Measurements from ENCODE around the gene TXNDC8.

DNA sequence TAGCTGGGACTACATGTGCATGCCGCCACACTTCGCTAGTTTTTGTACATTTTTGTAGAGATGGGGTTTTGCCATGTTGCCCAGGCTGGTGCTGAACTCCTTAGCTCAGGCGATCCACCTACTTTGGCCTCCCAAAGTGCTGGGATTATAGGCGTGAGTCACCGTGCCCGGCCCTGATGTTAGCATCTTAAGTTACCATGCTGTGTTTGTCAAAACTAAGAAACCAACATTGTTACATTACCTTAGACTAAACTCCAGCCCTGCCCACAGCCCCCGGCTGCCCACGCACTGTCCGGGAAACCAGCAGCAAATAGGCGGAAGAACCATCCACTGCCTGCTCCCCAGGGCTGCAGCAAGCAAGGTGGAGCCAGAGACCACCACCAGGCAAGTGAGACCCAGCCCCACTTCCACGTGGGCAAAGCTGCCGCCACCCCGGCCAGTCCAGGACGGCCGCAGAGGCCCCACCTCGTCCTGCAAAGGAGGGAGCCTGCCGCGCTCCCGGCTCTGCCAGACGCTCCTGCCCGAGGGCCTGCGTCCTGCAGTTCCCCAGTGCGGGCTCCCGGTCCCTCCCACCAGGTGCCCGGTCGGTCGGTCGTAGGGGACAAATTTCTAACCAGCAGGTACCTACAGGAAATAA is 45.6 kb downstream of the TXNDC8 start:
- no peak for TF ChIP-seq CTCF (IDR thresholded peaks at IDR 0.05)
- TF ChIP-seq ZNF423 (CRISPR knock-in tag; IDR thresholded peaks at IDR 0.05), result no peak
- TF ChIP-seq FOXJ3 (CRISPR knock-in tag; IDR thresholded peaks at IDR 0.05; ENCODE audit: borderline replicate concordance), result no peak
- TF ChIP-seq NFYB (CRISPR knock-in tag; conservative IDR thresholded peaks at IDR 0.05; ENCODE audit: low read depth), result no peak
- no peak for TF ChIP-seq NR2C2 (CRISPR knock-in tag; IDR thresholded peaks at IDR 0.05)
- no peak for TF ChIP-seq JUN (CRISPR knock-in tag; IDR thresholded peaks at IDR 0.05)
- TF ChIP-seq TEAD4 (CRISPR knock-in tag; IDR thresholded peaks at IDR 0.05), result no peak
- TF ChIP-seq, protein P1, sequence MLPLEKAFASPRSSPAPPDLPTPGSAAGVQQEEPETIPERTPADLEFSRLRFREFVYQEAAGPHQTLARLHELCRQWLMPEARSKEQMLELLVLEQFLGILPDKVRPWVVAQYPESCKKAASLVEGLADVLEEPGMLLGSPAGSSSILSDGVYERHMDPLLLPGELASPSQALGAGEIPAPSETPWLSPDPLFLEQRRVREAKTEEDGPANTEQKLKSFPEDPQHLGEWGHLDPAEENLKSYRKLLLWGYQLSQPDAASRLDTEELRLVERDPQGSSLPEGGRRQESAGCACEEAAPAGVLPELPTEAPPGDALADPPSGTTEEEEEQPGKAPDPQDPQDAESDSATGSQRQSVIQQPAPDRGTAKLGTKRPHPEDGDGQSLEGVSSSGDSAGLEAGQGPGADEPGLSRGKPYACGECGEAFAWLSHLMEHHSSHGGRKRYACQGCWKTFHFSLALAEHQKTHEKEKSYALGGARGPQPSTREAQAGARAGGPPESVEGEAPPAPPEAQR (CRISPR knock-in tag; IDR thresholded peaks at IDR 0.05), result no peak
- TF ChIP-seq, protein P2, sequence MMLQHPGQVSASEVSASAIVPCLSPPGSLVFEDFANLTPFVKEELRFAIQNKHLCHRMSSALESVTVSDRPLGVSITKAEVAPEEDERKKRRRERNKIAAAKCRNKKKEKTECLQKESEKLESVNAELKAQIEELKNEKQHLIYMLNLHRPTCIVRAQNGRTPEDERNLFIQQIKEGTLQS (CRISPR knock-in tag; conservative IDR thresholded peaks at IDR 0.05), result no peak
- TF ChIP-seq, protein P3, sequence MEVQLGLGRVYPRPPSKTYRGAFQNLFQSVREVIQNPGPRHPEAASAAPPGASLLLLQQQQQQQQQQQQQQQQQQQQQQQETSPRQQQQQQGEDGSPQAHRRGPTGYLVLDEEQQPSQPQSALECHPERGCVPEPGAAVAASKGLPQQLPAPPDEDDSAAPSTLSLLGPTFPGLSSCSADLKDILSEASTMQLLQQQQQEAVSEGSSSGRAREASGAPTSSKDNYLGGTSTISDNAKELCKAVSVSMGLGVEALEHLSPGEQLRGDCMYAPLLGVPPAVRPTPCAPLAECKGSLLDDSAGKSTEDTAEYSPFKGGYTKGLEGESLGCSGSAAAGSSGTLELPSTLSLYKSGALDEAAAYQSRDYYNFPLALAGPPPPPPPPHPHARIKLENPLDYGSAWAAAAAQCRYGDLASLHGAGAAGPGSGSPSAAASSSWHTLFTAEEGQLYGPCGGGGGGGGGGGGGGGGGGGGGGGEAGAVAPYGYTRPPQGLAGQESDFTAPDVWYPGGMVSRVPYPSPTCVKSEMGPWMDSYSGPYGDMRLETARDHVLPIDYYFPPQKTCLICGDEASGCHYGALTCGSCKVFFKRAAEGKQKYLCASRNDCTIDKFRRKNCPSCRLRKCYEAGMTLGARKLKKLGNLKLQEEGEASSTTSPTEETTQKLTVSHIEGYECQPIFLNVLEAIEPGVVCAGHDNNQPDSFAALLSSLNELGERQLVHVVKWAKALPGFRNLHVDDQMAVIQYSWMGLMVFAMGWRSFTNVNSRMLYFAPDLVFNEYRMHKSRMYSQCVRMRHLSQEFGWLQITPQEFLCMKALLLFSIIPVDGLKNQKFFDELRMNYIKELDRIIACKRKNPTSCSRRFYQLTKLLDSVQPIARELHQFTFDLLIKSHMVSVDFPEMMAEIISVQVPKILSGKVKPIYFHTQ (CRISPR knock-in tag; IDR thresholded peaks at IDR 0.05), result no peak
- no peak for TF ChIP-seq SP1 (CRISPR knock-in tag; conservative IDR thresholded peaks at IDR 0.05)
- TF ChIP-seq E2F1 (CRISPR knock-in tag; IDR thresholded peaks at IDR 0.05), result no peak
- TF ChIP-seq ZNF416 (CRISPR knock-in tag; IDR thresholded peaks at IDR 0.05), result no peak
- TF ChIP-seq ETV6 (CRISPR knock-in tag; IDR thresholded peaks at IDR 0.05), result no peak
